NT2/D1 (cell line): ENCODE results near the gene LRP6.
"Not testable (repeated sequence)": the region's sequence is repeated elsewhere in the genome, so short reads cannot be mapped to it uniquely, and the experiment has no call there.

Experiments used
- DNase-seq: peaks from one replicate; pipeline ENCODE4 v3.0.0-alpha.2; 2011; ENCODE audit warnings: low read depth, low spot score
- H3K27me3 ChIP-seq: 2 replicates; pipeline ENCODE4 v1.6.0; 2011; ENCODE audit warnings: mild to moderate bottlenecking; ENCODE audit not compliant: insufficient read length, insufficient read depth
- H3K36me3 ChIP-seq: 2 replicates; pipeline ENCODE4 v1.6.1; 2011; ENCODE audit warnings: mild to moderate bottlenecking, low read length, mixed read lengths; ENCODE audit not compliant: insufficient read depth, insufficient read length
- H3K4me1 ChIP-seq: 2 replicates; pipeline ENCODE4 v1.5.1; 2011; ENCODE audit not compliant: insufficient read depth, insufficient read length
- H3K4me3 ChIP-seq: 2 replicates; pipeline ENCODE4 v1.5.1; 2011; ENCODE audit warnings: low read depth; ENCODE audit not compliant: insufficient read length
- H3K9ac ChIP-seq: 2 replicates; pipeline ENCODE4 v1.6.0; 2011; ENCODE audit warnings: low read depth; ENCODE audit not compliant: insufficient read length
- H3K9me3 ChIP-seq: 2 replicates; pipeline ENCODE4 v1.5.1; 2011; ENCODE audit warnings: mild to moderate bottlenecking, low read length; ENCODE audit not compliant: insufficient read depth
- SUZ12 ChIP-seq: IDR thresholded peaks from 2 replicates; pipeline ENCODE4 v1.6.1; 2011; ENCODE audit not compliant: insufficient read length, insufficient read depth; ENCODE audit errors: extremely low read depth
- YY1 ChIP-seq: IDR thresholded peaks from 2 replicates; pipeline ENCODE4 v1.6.1; 2011; ENCODE audit not compliant: insufficient read length, insufficient read depth
- ZNF274 ChIP-seq: IDR thresholded peaks from 2 replicates; pipeline ENCODE4 v1.6.1; 2011; ENCODE audit warnings: mild to moderate bottlenecking, low read depth, low read length

Gene LRP6

GRCh38 chr12:12265035-12265434 is 1.8 kb downstream of the LRP6 start:
- H3K4me1 ChIP-seq = peaks cover 3% of the 10 kb centered on the region
- DNase-seq = no peak
- no peaks in the 10 kb centered on the region for H3K27me3 ChIP-seq
- no peaks in the 10 kb centered on the region for H3K9me3 ChIP-seq
- H3K4me3 ChIP-seq = peak overlapping the region; percentile 97
- peak overlapping the region; percentile 98 for H3K9ac ChIP-seq
- TF ChIP-seq YY1 (no peak), SUZ12 (no peak), ZNF274 (no peak)
- peaks cover 7% of the 10 kb centered on the region for H3K36me3 ChIP-seq

GRCh38 chr12:12263909-12264308 is 2.9 kb downstream of the LRP6 start:
- Histone ChIP-seq H3K36me3 (peaks cover 7% of the 10 kb centered on the region), H3K4me3 (no peak overlapping the region), H3K9me3 (no peaks in the 10 kb centered on the region), H3K9ac (no peak overlapping the region), H3K27me3 (no peaks in the 10 kb centered on the region), H3K4me1 (peaks cover 3% of the 10 kb centered on the region)
- DNase-seq = no peak
- TF ChIP-seq YY1 (no peak), ZNF274 (no peak)

GRCh38 chr12:12256291-12256757 is 10.5 kb downstream of the LRP6 start:
- not testable (repeated sequence) for H3K4me1 ChIP-seq, H3K9ac ChIP-seq, H3K27me3 ChIP-seq, H3K9me3 ChIP-seq, H3K36me3 ChIP-seq, DNase-seq, H3K4me3 ChIP-seq

- no peak for DNase-seq
- no peak overlapping the region for H3K4me3 ChIP-seq
- TF ChIP-seq ZNF274 = no peak
- TF ChIP-seq YY1 = no peak
- TF ChIP-seq SUZ12 = no peak
Measured at GRCh38 chr12:12254553-12254952, 12.3 kb downstream of the LRP6 start.

GRCh38 chr12:12249216-12250050 is 17.4 kb downstream of the LRP6 start:
- Histone ChIP-seq H3K4me1 (no peaks in the 10 kb centered on the region), H3K36me3 (peaks cover 2% of the 10 kb centered on the region), H3K9me3 (no peaks in the 10 kb centered on the region), H3K27me3 (no peaks in the 10 kb centered on the region), H3K4me3 (no peak overlapping the region), H3K9ac (no peak overlapping the region)
- no peak for DNase-seq
- no peak for TF ChIP-seq SUZ12

More at GRCh38 chr12:12254553-12254952, 12.3 kb downstream of the LRP6 start:
- Histone ChIP-seq H3K4me1 (no peaks in the 10 kb centered on the region), H3K27me3 (no peaks in the 10 kb centered on the region), H3K36me3 (no peaks in the 10 kb centered on the region), H3K9ac (no peak overlapping the region), H3K9me3 (no peaks in the 10 kb centered on the region)

- no peak overlapping the region for H3K9ac ChIP-seq
- TF ChIP-seq YY1 (no peak), ZNF274 (no peak), SUZ12 (no peak)
- no peaks in the 10 kb centered on the region for H3K9me3 ChIP-seq
- H3K27me3 ChIP-seq = no peaks in the 10 kb centered on the region
- H3K36me3 ChIP-seq = peaks cover 15% of the 10 kb centered on the region
- no peak for DNase-seq
- no peaks in the 10 kb centered on the region for H3K4me1 ChIP-seq
- no peak overlapping the region for H3K4me3 ChIP-seq
Measured at GRCh38 chr12:12247584-12247983, 19.3 kb downstream of the LRP6 start.

- H3K9ac ChIP-seq = no peak overlapping the region
- DNase-seq = no peak
- H3K4me1 ChIP-seq = no peaks in the 10 kb centered on the region
- no peak overlapping the region for H3K4me3 ChIP-seq
- H3K36me3 ChIP-seq = peaks cover 15% of the 10 kb centered on the region
- no peak for TF ChIP-seq SUZ12
- TF ChIP-seq YY1 = no peak
- TF ChIP-seq ZNF274 = no peak
- no peaks in the 10 kb centered on the region for H3K27me3 ChIP-seq
- H3K9me3 ChIP-seq = no peaks in the 10 kb centered on the region
Measured at GRCh38 chr12:12244341-12244740, 22.5 kb downstream of the LRP6 start.

GRCh38 chr12:12240662-12241340 is 26.0 kb downstream of the LRP6 start:
- Histone ChIP-seq H3K27me3 (no peaks in the 10 kb centered on the region), H3K9me3 (peaks cover 3% of the 10 kb centered on the region; the same call in 1 of the 2 replicates), H3K4me3 (no peak overlapping the region), H3K36me3 (peaks cover 15% of the 10 kb centered on the region), H3K9ac (no peak overlapping the region), H3K4me1 (no peaks in the 10 kb centered on the region)
- no peak for TF ChIP-seq YY1
- no peak for TF ChIP-seq ZNF274
- TF ChIP-seq SUZ12 = no peak
- no peak for DNase-seq
